Kidney epithelial cell (primary cell): Measurements from ENCODE around the gene SELENON. TPM values are rescaled to one million over a fixed set of nuclear protein-coding genes. Genes with fewer than 3 reads are reported as not detected.

Experiments
- DNase-seq: peaks from one replicate; pipeline ENCODE4 v3.0.0-alpha.2; 2010; ENCODE audit warnings: low read depth
- H3K27me3 ChIP-seq: 2 replicates; pipeline ENCODE4 v1.6.0; 2011; ENCODE audit warnings: low read length; ENCODE audit not compliant: control insufficient read depth, insufficient read depth
- H3K36me3 ChIP-seq: 2 replicates; pipeline ENCODE4 v1.5.1; 2011; ENCODE audit warnings: low read length; ENCODE audit not compliant: control insufficient read depth, insufficient read depth
- H3K4me3 ChIP-seq: 2 replicates; pipeline ENCODE4 v1.5.1; 2011; ENCODE audit warnings: low read depth, mild to moderate bottlenecking, control low read depth, low read length
- total RNA-seq: library from RNA; depleted of rRNA; stranded (reverse); fragments of >200 nt; gene quantifications from 2 replicates; pipeline ENCODE4 v1.2.3, GENCODE V29; 2015
- TF ChIP-seq, protein P1 (sequence below): IDR thresholded peaks from 2 replicates; pipeline ENCODE4 v1.5.1; 2011; ENCODE audit warnings: mild to moderate bottlenecking, moderate library complexity, low read length, control low read depth, inconsistent platforms; ENCODE audit not compliant: insufficient read depth, poor library complexity, severe bottlenecking

The SELENON gene
- total RNA-seq, 1 donor from 2014 or later = 50.8 TPM

DNA sequence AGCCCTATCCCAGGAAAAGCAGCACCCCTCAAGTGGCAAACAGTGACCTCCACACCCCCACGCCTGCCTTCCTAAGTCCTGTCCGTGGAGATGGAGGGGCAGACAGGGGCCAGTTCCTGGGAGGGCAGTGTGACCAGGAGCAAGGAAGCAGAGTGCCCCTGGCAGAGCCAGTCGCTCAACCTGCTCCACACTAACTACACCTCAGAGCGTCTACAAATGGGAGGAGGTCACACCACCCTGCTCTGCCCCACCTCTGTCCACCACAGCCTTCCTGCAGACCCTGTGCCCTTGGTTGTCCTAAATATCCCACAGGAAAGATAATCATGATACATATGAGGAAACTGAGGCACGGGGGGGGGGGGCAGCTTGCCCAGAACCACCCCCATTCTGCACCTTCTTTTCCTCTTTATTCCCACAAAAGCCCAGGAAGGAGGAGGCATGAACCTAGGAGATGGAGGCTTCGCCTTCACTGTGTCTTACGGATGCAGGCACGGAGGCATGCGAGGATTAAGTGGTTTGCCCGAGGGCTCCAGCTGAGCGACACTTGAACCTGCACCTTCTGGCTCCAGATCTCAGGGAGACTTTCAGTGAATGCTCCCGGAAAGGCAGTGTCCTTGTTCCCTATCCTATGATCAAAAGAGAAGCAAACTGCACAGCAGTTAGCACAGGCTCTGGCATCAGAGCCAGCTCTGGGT lies 42.7 kb upstream of the SELENON start:
- H3K4me3 ChIP-seq = no peak overlapping the region
- H3K27me3 ChIP-seq = peaks cover 47% of the 10 kb centered on the region
- H3K36me3 ChIP-seq = no peaks in the 10 kb centered on the region
- TF ChIP-seq, protein P1, sequence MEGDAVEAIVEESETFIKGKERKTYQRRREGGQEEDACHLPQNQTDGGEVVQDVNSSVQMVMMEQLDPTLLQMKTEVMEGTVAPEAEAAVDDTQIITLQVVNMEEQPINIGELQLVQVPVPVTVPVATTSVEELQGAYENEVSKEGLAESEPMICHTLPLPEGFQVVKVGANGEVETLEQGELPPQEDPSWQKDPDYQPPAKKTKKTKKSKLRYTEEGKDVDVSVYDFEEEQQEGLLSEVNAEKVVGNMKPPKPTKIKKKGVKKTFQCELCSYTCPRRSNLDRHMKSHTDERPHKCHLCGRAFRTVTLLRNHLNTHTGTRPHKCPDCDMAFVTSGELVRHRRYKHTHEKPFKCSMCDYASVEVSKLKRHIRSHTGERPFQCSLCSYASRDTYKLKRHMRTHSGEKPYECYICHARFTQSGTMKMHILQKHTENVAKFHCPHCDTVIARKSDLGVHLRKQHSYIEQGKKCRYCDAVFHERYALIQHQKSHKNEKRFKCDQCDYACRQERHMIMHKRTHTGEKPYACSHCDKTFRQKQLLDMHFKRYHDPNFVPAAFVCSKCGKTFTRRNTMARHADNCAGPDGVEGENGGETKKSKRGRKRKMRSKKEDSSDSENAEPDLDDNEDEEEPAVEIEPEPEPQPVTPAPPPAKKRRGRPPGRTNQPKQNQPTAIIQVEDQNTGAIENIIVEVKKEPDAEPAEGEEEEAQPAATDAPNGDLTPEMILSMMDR = no peak
- no peak for DNase-seq

DNA sequence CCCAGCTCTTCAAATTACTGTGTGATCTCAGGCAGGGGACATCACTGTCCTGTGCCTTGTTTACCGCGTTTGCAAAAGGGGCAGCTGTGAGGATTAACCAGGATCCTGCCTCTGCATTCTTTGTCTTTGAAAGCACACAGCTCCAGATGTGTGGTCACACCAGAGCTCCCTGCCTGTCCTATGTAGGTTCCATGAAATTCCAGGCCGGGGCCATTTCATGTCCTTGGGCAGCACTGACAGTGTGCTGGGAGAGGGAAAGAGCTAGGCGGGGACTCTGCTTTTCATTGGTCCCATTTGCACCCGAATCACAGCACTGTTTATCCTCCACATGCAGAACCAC lies 42.2 kb upstream of the SELENON start:
- TF ChIP-seq, protein P1 = no peak
- Histone ChIP-seq H3K27me3 (peaks cover 46% of the 10 kb centered on the region), H3K36me3 (no peaks in the 10 kb centered on the region), H3K4me3 (no peak overlapping the region)
- DNase-seq = no peak

DNA sequence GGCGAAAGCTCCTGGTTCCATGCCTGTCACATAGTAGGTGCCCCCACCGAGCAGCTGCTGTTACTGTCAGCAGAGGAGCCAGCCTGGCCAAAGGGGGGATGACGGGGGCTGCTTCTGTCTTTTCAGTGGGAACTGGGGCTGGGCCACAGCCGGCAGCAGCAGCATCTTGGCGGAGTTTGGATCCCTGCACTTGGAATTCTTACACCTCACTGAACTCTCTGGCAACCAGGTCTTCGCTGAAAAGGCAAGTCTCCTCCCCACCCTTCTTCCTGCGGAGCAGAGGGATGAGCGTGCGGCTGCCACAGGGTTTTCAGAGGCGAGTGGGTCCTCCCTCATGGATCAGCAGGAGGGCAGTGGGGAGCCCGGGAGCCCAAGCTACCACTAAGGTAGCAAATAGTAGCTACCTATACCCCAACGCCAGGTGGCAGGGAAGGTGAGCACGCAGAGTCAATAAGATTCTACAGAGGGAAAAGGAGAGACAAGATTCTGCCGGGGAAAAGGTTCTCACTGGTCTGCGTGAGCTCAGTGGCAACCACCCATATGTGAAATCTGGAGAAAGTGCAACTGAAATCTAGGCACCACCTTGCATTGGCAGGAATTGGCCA lies 41.4 kb upstream of the SELENON start:
- no peak for DNase-seq
- TF ChIP-seq, protein P1 = no peak
- no peak overlapping the region for H3K4me3 ChIP-seq
- no peaks in the 10 kb centered on the region for H3K36me3 ChIP-seq
- H3K27me3 ChIP-seq = peaks cover 44% of the 10 kb centered on the region

DNA sequence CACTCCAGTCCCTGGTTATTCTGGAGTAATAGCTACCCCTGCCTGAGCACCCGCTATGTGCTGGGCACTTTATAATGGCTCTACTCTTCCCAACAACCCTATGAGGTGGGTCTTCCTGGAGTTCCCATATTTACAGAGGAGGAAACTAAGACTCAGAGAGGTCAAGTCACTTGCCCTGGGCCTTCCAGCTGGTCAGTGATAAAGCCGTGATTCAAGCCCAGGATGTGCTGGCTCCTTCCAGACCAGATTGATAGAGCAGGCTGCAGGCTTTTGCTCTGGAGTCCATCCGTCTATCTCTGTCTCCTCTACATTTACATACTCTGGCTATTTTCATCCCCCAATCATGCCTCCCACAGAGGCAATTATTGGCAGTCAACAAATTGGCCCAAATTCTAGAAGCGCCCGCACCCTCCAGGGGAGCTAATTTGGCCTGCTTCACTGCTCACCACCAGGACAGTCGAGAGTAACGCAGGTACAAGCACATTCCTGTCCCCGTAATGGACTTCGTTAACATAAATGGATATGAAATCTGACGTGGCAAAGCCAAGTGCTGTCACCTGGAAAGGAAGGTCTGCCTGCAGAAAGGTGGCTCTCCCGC lies 39.8 kb upstream of the SELENON start:
- TF ChIP-seq, protein P1 = no peak
- no peak for DNase-seq
- Histone ChIP-seq H3K36me3 (no peaks in the 10 kb centered on the region), H3K4me3 (no peak overlapping the region), H3K27me3 (peaks cover 35% of the 10 kb centered on the region)

DNA sequence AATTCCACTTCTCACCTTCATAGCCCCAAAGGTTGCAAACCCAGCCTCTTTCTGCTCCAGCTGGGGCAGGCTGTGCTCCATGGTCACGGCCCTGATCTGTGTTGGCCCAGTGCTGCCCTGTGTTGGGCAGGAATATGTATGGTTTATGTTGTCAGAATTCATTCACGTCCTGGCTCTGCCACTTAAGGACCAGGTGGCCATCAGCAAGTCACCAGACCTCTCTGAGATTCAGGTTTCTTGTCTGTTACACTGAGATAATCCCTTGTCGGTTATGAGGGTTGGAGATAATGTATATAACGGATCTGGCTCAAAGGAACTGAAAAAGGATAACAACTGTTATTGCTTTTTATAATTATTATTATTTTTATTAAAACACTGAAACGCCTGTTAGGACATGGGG lies 39.1 kb upstream of the SELENON start:
- TF ChIP-seq, protein P1 = no peak
- no peak for DNase-seq
- Histone ChIP-seq H3K36me3 (no peaks in the 10 kb centered on the region), H3K27me3 (peaks cover 32% of the 10 kb centered on the region), H3K4me3 (no peak overlapping the region)
